GM12872 (cell line): ENCODE results near the gene TSHZ3.

Experiments
- TF ChIP-seq, protein P1 (sequence below): IDR thresholded peaks from 3 replicates; pipeline ENCODE4 v1.5.1; 2011; ENCODE audit warnings: low read depth, mild to moderate bottlenecking, low read length, moderate library complexity; ENCODE audit not compliant: insufficient read depth

Gene TSHZ3

DNA sequence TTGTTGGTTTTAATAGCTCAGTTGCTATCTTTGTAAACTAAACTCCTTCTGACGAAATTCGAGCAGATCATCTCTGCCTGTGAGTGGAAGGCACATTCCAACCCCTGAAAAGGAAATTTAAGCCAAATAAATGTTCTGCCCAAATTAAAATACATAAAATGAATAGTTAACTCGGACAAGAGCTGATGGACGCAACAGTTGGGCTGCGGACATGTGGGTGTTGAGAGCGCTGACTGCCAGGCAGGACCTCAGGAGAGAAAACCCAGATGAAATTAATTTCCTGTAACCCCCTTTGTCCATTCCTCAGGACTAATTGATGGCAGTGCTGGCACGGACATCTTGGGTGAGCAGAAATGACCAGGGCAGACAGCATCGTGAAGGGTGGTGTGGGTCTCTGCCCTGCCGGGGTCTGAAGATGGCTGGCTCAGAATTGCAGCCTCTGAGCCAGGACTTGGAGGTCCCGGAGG is 86.5 kb downstream of the TSHZ3 start:
- TF ChIP-seq, protein P1, sequence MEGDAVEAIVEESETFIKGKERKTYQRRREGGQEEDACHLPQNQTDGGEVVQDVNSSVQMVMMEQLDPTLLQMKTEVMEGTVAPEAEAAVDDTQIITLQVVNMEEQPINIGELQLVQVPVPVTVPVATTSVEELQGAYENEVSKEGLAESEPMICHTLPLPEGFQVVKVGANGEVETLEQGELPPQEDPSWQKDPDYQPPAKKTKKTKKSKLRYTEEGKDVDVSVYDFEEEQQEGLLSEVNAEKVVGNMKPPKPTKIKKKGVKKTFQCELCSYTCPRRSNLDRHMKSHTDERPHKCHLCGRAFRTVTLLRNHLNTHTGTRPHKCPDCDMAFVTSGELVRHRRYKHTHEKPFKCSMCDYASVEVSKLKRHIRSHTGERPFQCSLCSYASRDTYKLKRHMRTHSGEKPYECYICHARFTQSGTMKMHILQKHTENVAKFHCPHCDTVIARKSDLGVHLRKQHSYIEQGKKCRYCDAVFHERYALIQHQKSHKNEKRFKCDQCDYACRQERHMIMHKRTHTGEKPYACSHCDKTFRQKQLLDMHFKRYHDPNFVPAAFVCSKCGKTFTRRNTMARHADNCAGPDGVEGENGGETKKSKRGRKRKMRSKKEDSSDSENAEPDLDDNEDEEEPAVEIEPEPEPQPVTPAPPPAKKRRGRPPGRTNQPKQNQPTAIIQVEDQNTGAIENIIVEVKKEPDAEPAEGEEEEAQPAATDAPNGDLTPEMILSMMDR: no peak

GRCh38 chr19:31261603-31262212 is 87.5 kb downstream of the TSHZ3 start:
- TF ChIP-seq, protein P1: no peak

- TF ChIP-seq, protein P1: no peak
Measured at GRCh38 chr19:31261019-31261602, 88.1 kb downstream of the TSHZ3 start.

GRCh38 chr19:31260171-31260933 is 88.9 kb downstream of the TSHZ3 start:
- TF ChIP-seq, protein P1: no peak

DNA sequence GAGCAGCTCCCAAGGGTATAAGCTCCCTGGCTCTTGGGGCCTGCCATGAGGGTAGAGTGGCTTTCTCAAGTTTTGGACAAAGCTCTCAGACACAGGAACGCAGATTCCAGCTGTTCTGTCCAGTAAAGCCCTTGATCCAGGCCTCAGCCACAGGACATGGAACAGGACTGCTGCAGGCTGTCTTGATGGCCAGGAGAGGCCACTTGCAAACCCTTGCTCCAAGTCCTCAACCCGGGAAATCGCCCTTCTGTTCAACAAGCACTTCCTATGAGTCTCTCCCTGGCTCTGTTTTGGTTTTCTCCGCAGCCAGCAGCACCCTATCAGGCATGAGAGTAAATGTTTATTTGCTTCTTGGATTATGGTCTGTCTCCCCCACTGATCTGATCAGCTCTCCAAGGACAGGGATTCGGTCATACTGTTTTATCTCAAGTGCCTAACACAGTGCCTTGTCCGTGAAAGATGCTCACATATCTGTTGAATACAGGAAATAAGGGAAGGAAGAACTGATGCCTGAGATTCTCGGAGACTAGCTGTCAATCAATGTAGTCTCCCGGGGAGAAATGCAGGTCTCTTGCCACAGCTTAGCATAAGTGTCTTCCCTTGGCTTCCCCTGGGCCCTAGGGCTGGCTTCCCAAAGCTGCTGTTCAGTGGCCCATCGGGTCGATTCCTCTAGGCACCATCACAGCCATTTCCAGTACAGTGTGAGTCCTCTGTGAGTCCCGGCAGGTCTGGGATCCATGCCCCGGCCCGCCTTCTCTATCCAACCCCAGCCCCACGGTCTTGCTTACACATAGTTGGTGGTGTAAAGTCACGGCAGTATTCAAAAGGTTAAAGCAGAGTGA is 90.8 kb downstream of the TSHZ3 start:
- TF ChIP-seq, protein P1: no peak

- TF ChIP-seq, protein P1: no peak
Measured at GRCh38 chr19:31257426-31258130, 91.7 kb downstream of the TSHZ3 start.
